ENCODE results near the gene DNAJC12.
"Not testable (repeated sequence)": the region's sequence is repeated elsewhere in the genome, so short reads cannot be mapped to it uniquely, and the experiment has no call there.

DNAJC12 gene

GRCh38 chr10:67837541-67838314 lies at the start of gene DNAJC12:
TSS of gene DNAJC12 (minus strand) at chr10:67838188. CDS start at chr10:67838011, 177 bp downstream.
- DNase-seq: peak; percentile 1

- peak; percentile 76 for DNase-seq
These were observed 47.1 kb upstream of the DNAJC12 start for GRCh38 chr10:67884842-67885670.

GRCh38 chr10:67884313-67884841 lies 46.4 kb upstream of the DNAJC12 start, which contains the start of gene SIRT1:
TSS of gene SIRT1 (plus strand) at chr10:67884656. CDS start at chr10:67884722, 66 bp downstream.
- peak; percentile 92 for DNase-seq

- DNase-seq: no peak
These were observed 45.8 kb upstream of the DNAJC12 start for GRCh38 chr10:67883710-67884312.

- no peak for DNase-seq
These were observed 40.1 kb upstream of the DNAJC12 start for GRCh38 chr10:67878133-67878532.

GRCh38 chr10:67877421-67877820 lies 39.4 kb upstream of the DNAJC12 start:
- DNase-seq: not testable (repeated sequence)

GRCh38 chr10:67875340-67876238 lies 37.6 kb upstream of the DNAJC12 start:
- no peak for DNase-seq

- no peak for DNase-seq
These were observed 32.0 kb upstream of the DNAJC12 start for GRCh38 chr10:67869996-67870395.

- DNase-seq: no peak
These were observed 30.1 kb upstream of the DNAJC12 start for GRCh38 chr10:67868132-67868531.

- no peak for DNase-seq
These were observed 26.8 kb upstream of the DNAJC12 start for GRCh38 chr10:67864607-67865371.

- DNase-seq: no peak
These were observed 25.1 kb upstream of the DNAJC12 start for GRCh38 chr10:67863094-67863493.

- DNase-seq: no peak
These were observed 23.9 kb upstream of the DNAJC12 start for GRCh38 chr10:67861750-67862432.

GRCh38 chr10:67858971-67859370 lies 21.0 kb upstream of the DNAJC12 start:
- DNase-seq: no peak

GRCh38 chr10:67853512-67853911 lies 15.5 kb upstream of the DNAJC12 start:
- DNase-seq: no peak

GRCh38 chr10:67852761-67853160 lies 14.8 kb upstream of the DNAJC12 start:
- DNase-seq: no peak

GRCh38 chr10:67851186-67851585 lies 13.2 kb upstream of the DNAJC12 start:
- DNase-seq: no peak

- peak; percentile 84 for DNase-seq
These were observed 11.5 kb upstream of the DNAJC12 start for GRCh38 chr10:67849331-67850011.

- no peak for DNase-seq
These were observed 5.3 kb upstream of the DNAJC12 start for GRCh38 chr10:67843284-67843683.

GRCh38 chr10:67841737-67842136 lies 3.7 kb upstream of the DNAJC12 start:
- no peak for DNase-seq

GRCh38 chr10:67839951-67840350 lies 2.0 kb upstream of the DNAJC12 start:
- DNase-seq: no peak

Data from GDM1 (cell line).